HFF-Myc (cell line): ENCODE measurements around the gene PIK3R3.
A peak's percentile ranks its signal among the peaks of the same experiment; 100 is the strongest.

ENCODE experiments used
- DNase-seq: peaks from one replicate; pipeline ENCODE4 v3.0.0-alpha.2; 2011; ENCODE audit warnings: low read depth; ENCODE audit errors: extremely low read depth
- H3K4me3 ChIP-seq: replicated peaks from 2 replicates; pipeline ENCODE4 v1.5.1; 2011; ENCODE audit warnings: low read depth, mild to moderate bottlenecking, control low read depth, low read length
- TF ChIP-seq, protein P1 (sequence below): IDR thresholded peaks from 2 replicates; pipeline ENCODE4 v1.5.1; 2012; ENCODE audit warnings: mild to moderate bottlenecking, low read depth, low read length, control low read depth; ENCODE audit errors: missing control alignments

Gene PIK3R3

DNA sequence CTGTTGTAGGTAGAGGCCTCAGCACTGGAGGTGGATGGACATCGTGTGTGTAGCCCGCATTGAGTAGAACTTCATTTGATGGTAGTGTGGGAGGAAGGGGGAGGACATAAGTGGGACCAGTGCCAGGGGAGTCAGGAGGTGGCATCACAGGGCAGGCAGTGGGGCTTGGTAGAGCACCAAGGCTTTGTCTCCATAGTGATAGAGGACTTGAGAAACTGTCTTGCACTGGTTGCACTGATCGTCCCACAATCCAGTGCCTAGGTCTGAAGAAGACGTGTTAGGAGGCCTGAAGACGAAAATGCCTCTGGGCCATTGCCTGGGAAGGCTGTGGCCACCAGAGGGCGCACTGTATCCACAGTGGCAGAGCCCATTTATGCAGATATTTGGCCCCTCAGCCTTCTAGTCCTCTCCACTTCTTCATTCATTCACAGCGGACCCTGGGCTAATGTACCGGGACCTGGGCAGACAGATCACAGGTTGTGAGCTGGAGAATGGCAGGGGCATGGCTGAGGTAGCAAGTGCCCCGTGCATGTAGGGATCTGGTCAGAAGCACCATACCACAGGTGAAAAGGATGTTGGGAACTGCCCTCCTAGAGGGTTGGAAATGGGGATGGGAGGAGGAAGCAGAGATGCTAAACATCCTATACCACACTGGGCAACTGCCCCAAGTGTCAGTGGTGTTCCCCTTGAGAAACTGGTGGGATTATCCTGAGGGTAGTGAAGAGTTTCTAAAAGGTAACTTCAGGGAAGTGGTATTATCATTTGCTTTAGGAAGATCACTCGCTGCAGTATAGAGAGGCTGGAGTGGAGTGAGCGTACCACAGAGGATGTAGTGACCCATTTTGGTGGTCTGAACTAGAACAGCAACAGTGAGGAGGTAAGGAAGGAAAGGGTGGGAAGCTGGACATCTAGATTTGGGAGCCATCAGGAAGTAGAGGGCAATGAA lies 95.3 kb downstream of the PIK3R3 start:
- TF ChIP-seq, protein P1, sequence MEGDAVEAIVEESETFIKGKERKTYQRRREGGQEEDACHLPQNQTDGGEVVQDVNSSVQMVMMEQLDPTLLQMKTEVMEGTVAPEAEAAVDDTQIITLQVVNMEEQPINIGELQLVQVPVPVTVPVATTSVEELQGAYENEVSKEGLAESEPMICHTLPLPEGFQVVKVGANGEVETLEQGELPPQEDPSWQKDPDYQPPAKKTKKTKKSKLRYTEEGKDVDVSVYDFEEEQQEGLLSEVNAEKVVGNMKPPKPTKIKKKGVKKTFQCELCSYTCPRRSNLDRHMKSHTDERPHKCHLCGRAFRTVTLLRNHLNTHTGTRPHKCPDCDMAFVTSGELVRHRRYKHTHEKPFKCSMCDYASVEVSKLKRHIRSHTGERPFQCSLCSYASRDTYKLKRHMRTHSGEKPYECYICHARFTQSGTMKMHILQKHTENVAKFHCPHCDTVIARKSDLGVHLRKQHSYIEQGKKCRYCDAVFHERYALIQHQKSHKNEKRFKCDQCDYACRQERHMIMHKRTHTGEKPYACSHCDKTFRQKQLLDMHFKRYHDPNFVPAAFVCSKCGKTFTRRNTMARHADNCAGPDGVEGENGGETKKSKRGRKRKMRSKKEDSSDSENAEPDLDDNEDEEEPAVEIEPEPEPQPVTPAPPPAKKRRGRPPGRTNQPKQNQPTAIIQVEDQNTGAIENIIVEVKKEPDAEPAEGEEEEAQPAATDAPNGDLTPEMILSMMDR = peak; percentile 98
- DNase-seq = peak; percentile 56
- H3K4me3 ChIP-seq = no peak overlapping the region

DNA sequence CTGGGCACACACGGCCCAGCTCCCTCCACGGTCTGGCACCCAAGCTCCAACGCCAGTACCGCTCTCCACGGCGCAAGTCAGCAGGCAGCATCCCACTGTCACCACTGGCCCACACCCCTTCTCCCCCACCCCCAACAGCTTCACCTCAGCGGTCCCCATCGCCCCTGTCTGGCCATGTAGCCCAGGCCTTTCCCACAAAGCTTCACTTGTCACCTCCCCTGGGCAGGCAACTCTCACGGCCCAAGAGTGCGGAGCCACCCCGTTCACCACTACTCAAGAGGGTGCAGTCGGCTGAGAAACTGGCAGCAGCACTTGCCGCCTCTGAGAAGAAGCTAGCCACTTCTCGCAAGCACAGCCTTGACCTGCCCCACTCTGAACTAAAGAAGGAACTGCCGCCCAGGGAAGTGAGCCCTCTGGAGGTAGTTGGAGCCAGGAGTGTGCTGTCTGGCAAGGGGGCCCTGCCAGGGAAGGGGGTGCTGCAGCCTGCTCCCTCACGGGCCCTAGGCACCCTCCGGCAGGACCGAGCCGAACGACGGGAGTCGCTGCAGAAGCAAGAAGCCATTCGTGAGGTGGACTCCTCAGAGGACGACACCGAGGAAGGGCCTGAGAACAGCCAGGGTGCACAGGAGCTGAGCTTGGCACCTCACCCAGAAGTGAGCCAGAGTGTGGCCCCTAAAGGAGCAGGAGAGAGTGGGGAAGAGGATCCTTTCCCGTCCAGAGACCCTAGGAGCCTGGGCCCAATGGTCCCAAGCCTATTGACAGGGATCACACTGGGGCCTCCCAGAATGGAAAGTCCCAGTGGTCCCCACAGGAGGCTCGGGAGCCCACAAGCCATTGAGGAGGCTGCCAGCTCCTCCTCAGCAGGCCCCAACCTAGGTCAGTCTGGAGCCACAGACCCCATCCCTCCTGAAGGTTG lies 97.6 kb downstream of the PIK3R3 start:
- TF ChIP-seq, protein P1 = no peak
- no peak overlapping the region for H3K4me3 ChIP-seq
- DNase-seq = no peak

DNA sequence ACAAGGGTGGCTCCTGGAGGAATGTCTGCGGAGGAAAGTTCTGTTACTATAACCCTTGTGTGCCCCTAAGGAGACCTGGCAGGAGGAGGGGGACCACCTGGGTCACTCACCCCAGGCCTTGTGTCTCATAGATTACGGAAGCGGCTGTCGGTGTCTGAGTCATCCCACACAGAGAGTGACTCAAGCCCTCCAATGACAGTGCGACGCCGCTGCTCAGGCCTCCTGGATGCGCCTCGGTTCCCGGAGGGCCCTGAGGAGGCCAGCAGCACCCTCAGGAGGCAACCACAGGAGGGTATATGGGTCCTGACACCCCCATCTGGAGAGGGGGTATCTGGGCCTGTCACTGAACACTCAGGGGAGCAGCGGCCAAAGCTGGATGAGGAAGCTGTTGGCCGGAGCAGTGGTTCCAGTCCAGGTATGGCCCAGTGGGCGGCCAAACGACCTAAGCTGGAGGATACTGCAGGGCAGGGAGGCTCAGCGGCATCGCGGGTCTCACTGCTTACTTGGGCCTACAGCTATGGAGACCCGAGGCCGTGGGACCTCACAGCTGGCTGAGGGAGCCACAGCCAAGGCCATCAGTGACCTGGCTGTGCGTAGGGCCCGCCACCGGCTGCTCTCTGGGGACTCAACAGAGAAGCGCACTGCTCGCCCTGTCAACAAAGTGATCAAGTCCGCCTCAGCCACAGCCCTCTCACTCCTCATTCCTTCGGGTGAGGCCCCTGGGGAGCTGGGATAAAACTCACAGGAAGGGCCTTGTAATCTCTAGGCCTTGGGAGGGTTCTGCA lies 101.4 kb downstream of the PIK3R3 start:
- H3K4me3 ChIP-seq = no peak overlapping the region
- no peak for DNase-seq
- TF ChIP-seq, protein P1 = no peak

DNA sequence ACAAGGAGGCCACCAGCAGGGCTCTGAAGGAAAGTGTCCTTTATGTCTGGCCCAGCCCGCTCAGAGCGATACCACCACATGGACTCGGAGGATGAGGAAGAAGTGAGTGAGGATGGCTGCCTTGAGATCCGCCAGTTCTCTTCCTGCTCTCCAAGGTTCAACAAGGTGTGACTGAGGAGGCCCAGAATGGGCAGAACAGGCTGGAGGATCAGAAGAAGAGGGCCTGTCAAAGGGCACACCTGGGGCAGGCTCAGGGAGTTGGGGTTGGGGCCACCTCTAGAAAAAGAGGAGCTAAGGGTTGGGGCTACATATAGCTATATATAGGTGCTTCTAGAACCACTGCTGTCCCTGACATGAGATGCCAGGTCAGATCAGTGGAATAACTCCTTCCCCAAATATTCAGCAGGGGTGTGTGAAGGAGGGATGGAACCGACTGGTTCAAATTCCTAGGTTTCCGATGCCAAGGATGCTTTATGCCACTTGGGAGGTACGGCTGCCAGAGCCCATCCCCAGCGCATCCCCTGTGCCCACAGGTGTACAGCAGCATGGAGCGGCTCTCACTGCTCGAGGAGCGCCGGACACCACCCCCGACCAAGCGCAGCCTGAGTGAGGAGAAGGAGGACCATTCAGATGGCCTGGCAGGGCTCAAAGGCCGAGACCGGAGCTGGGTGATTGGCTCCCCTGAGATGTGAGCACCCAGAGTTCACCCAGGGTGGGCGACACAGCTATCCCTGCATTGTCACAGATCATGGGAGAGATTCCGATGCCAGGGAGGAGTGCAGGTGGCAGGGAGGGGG lies 102.2 kb downstream of the PIK3R3 start:
- no peak overlapping the region for H3K4me3 ChIP-seq
- TF ChIP-seq, protein P1 = no peak
- DNase-seq = no peak

DNA sequence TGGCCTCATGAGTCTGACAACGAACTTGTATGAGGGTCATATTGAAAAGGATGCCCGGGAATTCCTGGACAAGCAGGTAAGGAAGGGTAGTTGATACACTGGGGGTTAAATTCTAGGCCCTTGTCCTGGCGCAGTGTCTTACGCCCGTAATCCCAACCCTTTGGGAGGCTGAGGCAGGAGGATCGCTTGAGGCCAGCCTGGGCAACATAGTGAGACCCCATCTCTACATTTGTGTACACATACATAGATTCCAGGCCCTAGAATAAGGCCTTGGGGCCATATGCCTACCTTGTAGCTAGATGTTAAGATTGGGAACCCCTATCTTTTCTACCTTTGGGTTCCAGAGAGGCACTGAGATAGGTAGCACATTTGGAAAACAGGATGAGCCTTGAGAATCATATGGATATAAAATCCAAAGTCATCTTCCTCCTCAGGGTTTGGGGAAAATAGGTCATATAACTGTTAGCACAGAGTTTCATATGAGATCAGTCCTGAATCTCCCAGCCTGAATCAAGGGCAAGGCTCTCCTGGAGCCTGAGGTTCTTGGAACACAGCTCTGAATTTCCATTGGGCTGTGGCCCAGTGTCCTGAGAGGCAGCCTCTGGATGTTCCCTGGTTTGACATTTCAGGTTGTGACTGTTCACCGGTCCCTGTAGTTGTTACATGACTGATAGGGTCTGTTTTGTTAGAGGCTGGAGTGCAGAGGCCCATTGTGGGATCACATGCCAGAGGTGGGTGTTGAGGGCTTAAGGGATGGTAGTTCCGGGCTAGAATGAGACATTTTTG lies 104.4 kb downstream of the PIK3R3 start:
- no peak overlapping the region for H3K4me3 ChIP-seq
- TF ChIP-seq, protein P1 = no peak

More for the DNA sequence above, 104.4 kb downstream of the PIK3R3 start:
- DNase-seq = no peak
